ELF-1 (cell line): Measurements from ENCODE around the gene CLCF1.
"Not testable (repeated sequence)": the region's sequence is repeated elsewhere in the genome, so short reads cannot be mapped to it uniquely, and the experiment has no call there.

Experiments
- DNase-seq: peaks from one replicate; pipeline ENCODE4 v3.0.0-alpha.2; 2016; ENCODE audit warnings: low read depth, low spot score

CLCF1 gene

DNA sequence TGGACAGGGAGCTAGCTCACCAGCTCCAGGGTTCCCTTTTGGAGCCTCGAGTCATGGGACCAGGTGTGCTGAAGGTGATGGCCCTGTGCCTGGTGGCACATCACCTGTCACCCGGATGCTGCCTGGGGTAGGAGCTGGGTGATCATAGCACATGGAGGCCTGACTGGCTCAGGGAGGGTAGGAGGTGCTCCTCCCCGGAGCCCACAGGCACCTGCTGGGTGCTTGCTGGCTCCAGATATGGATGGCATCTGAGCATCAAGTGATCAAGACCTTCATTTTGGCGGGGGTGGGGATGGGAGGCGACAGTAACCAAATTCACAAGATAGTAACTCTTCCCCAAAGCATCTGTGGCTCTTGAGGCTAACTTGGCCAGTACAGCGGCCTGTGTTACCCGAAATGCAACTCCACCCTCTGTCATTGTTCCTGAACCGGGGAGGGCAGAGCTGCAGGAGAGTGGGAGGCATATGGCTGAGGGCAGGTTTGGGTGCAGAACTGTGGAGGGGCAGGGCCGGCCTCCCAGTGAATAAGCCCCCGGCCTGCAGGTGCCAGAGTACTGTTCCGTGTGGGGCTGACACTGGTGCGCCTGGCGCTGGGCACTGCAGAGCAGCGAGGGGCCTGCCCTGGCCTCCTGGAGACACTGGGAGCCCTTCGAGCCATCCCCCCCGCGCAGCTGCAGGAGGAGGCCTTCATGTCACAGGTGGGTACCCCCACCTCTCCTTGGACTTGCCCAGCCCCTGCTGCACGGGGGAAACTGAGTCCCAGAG is 35.2 kb upstream of the CLCF1 start:
- DNase-seq: no peak

DNA sequence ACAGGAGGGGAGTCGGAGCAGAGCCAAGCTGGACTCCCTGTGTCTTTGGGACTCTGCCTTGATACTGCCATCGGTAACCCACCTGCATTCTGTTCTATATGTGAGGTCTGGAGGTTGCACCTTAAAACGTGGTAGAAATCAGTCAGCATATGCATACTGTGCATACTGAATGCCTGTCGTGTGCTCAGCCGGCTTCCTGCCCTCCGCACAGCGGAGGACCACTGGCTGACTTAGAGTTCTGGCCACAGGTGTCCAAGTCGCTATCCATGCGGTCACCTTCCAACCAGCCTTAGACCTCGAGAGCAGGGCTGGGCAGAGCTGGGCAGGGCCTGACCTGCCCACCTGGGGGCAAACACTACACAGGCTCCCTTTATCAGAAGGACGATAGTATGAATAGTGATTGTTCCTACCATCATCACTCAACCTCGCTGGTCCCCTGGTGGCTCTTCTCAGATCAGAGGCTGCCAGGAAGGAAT is 34.3 kb upstream of the CLCF1 start:
- no peak for DNase-seq

DNA sequence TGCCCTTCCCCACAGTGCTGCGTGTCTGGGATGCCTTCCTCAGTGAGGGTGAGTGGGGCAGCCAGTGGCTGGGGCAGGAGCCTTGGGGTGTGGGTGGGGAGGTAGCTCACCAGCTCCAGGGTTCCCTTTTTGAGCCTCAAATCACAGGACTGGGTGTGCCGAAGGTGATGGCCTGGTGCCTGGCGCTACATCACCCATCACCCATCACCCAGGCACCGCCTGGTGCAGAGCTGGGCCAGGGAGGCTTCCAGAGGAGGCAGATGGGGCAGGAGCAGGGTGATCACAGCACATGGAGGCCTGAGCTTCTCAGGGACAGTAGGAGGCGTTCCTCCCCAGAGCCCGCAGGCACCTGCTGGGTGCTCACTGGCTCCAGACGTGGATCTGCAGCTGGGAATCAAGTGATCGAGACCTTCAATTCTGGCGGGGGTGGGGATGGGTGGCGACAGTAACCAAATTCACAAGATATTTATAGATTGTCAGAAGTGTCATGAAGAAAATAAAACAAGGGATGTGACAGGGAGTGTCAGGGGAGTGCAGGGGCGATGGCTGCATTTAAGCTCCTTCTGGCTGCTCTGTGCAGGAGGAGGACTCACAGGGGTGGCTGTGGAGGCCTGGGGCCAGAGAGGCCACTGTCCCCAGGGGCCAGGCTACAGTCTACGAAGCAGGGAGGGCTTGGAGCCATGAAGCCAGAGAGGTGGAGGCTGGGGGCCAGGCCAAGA is 33.7 kb upstream of the CLCF1 start:
- no peak for DNase-seq

DNA sequence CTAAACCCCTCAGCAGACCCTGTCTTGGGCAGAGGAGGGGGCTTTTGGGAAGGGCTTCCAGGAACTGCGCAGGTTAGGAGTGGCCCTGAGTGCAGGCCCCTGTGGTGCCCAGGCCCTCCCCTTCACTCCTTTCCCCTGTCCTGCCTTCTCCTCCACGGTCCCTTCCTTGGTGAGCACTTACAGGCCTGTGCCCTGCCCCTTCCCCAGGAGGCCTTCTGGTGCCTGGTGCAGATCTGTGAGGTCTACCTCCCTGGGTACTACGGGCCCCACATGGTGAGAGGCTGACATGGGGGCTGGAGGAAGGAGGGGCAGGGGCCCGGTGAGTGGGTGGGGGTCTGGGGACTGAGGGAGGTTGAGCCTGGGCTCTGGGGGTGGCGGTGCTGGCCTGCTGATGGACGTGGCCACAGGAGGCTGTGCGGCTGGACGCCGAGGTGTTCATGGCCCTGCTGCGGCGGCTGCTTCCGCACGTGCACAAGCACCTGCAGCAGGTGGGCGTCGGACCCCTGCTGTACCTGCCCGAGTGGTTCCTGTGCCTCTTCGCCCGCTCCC is 33.1 kb upstream of the CLCF1 start:
- no peak for DNase-seq

DNA sequence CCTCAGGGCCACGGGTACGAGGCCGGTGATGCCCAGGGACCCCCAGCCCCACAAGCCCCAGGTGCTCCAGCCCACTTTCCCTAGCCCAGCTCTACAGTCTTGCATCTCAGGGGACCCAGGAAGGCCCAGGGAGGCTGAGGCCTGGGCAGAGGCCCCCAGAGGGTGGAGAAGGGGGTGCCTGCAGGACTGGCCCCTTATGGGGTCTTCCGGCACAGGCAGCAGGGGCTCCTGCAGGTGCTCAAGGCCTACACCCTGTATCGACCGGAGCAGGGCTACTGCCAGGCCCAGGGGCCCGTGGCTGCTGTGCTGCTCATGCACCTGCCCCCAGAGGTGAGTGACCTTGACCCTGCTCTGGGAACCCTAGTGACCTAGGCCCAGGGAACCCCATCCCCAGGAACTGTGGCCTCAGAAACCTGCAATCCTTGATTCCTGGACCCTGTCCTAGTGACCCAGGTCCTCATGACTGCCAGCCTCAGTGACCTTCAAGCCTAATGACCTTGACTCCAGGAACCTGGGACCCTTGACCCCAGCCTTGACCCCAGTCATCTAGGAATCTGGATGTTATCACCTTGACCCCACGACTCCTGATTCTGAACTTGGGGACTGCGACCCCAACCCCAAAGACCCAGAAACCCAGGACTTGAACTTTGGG is 32.4 kb upstream of the CLCF1 start:
- DNase-seq: no peak

DNA sequence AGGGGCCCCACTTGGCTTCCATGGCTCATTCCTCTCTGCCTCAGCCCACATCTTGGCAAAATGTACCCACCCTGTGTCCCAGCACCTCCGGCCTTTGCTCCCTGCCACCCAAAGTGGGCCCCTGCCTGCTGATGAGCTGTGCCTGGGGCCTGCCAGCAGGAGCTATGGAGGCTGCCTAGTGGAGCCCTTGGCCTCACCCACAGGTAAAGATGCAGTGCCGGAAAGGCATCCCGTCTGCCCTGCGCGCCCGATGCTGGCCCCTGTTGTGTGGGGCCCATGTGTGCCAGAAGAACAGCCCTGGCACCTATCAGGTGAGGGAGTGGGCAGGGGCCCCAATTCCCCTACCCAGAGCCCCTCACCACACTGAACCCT is 31.8 kb upstream of the CLCF1 start:
- DNase-seq: no peak

DNA sequence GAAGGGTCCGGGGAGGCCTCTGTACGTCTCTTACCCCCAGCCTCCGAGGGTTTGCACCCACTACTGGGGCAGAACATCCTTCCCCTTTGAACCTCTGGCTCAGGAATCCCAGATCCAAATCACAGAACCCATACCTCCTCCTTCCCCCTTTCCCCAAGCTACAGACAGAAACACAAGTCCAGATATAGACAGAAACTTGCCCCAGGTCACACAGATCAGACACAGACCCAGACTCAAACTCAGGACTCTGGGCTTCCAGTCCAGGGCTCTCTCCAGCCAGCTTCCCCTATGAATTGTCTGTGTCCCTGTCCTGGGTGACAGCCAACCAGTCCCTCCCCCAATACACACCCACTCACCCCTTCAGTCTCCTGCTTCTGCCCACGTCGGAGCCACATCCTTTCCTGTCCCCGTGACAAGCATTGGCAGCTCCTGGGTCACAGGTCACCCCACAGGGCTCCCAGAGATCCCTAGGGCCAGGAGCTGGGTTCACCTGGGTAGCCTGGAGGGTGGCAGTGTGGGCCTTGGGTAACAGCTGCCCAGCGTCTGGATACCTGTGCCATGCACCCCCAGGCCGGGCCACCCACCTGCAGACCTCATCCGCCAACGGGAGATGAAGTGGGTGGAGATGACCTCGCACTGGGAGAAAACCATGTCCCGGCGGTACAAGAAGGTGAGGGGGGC is 31.3 kb upstream of the CLCF1 start:
- DNase-seq: no peak

DNA sequence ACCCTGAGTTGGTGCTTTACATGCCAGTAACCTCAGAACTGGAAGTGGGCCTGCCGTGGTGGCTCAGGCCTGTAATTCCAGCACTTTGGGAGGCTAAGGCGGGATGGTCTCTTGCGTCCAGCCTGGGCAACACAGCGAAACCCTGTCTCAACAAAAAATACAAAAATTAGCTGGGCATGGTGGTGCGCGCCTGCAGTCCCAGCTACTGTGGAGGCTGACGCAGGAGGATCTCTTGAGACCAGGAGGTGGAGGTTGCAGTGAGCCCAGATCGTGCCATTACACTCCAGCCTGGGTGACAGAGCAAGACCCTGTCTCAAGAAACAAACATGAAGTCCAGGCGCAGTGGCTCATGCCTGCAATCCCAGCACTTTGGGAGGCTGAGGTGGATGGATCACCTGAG is 29.7 kb upstream of the CLCF1 start:
- not testable (repeated sequence) for DNase-seq

DNA sequence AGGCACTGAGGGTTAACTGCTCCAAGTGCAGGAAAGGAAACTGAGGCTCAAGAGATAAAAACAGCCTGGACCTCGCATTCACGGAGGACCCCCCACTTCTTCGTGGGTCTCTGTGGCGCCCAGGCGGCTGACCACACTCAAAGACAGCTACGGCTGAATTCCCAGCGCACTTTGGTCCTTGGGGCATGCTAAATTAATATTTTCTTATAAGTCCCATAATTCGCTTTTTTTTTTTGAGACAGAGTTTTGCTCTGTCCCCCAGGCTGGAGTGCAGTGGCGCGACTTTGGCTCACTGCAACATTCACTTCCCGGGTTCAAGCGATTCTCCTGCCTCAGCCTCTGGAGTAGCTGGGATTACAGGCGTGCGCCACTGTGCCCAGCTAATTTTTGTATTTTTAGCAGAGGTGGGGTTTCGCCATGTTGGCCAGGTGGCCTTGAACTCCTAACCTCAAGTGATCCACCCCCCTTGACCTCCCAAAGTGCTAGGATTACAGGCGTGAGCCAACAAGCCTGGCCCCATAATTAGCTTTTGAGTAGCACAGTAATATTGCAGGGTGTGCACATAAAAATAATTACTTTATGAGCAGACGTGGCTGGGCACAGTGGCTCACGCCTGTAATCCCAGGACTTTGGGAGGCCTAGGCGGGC is 28.9 kb upstream of the CLCF1 start:
- DNase-seq: not testable (repeated sequence)

DNA sequence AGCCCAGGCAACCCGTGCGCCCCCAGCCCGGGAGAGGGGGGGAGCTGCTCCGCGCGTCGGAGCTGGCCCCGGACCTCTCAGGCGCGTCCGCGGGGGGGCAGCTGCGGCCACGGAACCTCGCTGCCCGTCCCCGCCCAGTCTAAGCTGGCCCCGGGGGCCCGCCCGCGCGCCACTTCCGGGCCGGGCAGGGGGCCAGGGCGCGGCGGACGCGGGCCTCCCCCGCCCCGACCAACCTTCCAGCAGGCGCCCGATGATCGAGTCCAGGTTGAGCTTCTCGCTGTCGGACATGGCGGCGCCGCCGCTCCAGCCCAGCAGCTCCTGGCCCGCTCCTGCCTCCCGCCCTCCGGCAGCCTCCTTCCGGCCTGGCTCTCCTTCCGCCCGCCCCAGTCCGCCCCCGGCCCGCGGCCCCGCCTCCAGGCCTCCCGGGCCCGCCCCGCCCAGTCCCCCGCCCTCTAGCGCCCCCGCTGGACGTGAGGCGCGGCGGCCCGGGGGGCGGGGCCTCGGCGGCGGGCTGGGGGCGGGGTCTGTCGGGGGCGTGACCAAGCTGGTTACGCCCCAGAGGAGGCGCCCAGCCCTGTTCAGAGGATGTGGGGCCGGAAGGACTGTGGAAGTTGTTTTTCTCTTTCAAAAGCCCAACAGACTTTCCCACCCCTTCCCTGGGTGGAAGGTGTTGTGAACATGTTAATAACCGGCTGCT is 28.2 kb upstream of the CLCF1 start, which contains the start of gene PPP1CA:
Gene PPP1CA, minus strand, starts transcription at position 364 of the 697 bp plus-strand sequence. Its CDS starts 76 bp downstream, at position 288.
- DNase-seq: peak; percentile 75

DNA sequence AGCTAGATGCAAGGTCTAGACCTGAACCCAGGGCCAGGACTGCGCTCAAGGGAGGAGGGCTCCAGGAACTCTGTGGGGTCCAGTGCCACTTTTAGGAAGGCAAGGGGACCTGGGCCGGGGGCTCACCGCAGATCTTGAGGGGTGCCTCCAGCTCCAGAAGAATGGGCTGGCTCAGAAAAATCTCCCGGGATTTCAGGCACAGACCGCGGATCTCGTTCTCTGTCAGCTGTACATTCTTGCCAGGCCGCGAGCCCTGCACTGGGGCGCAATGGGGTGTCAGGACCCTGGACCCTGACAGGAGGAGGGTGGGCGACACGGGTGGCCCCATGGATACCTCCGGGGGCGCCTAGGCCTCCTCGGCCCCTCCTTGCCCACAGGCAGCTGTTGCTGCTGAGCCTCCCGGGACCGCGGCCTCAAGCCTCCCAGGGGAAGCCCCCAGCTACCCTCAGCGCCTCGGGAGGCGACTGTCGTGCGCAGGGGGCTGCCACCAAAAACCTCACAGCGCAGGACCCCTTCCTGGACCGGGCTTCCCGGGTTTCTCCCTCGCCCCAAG is 27.6 kb upstream of the CLCF1 start:
- DNase-seq: no peak

DNA sequence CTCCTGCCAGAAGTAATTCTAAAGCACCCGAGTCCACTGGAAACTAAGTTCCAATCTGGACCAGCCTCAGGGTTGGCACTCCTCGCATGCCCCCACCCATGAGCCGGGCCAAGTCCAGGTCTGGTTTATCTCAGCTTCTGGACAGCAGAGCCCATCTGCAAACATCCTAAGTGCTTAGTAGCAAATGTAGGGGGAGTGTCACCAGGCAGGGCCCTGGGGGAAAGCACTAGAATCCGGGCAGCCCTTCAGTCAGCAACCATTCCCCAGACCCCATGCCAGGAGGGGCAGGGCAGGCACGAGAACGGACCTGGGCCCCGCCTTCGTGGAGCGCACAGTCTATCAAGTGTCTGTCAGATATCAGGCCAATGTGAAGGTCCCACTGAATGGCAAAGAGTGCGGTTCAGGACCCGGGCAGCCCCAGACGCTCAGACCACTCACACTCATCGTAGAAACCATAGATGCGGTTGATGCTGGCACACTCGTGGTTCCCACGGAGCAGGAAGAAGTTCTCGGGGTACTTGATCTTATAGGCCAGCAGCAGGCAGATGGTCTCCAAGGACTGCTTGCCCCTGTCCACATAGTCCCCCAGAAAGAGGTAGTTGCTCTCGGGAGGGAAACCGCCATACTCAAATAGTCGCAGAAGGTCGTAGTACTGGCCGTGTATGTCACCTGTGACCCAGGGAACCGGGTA is 27.0 kb upstream of the CLCF1 start:
- DNase-seq: peak; percentile 58

DNA sequence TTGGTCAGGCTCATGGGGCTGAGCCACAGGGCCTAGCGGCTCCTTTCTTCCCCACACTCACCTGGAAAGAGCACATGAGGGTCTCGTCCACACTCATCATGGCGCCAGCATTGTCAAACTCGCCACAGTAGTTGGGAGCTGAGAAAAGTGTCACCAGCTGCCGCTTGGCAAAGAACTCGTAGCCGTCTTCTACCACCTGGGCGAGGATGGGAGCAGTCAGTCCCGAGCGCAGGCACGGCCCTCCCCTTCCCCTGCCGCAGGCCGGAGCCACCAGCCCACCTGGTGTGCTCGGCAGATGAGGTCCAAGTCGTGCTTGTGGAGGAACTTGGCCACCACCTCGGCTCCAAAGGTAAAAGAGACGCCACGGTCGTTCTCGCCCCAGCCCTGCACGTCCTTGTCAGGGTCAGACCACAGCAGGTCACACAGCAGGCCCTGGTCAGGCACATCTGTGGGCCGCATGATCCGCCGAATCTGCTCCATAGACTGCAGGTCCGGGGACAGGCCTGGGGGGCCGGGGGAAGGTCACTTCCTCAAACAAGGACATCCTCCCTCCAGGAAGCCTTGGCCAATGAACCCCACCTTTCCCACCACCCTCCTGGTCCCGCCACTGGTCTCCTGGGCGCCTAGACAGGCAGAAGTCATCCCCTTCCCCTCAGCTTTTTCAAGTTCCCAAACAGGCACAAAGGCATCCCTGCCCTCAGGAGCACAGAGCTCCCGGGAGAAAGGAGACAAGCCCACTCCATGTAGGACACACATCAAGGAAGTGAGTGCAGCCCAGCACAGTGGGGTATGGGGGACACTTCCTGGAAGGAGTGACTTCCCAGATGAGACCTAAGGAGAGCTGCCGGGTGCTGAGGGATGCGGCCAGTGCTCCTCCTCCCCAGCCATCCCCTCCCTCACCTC is 25.5 kb upstream of the CLCF1 start:
- no peak for DNase-seq

DNA sequence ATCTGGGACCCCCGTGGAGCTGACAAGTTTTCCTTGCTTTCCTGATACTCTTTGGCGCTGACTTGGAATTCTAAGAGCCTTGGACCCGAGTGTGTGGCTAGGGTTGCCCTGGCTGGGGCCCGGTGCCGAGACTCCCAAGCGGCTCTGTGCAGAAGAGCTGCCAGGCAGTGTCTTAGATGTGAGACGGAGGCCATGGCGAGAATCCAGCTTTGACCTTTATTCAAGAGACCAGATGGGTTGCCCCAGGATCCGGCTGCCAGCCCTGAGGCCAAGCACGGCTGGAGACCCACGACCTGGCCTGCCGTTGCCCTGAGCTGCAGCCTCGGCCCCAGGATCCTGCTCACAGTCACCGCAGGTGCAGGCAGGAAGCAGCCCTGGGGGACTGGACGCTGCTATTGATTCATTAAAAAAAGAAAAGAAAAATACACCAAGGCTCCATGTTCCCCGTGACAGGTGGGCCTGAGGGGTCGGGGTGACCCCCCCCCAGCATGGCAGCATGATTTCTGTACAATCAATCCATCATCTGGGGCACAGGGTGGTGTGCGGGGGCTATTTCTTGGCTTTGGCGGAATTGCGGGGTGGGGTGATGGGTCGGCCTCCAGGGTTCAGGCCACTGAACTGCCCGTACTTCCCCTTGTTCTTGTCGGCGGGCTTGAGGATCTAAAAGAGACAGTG is 24.7 kb upstream of the CLCF1 start:
- no peak for DNase-seq

DNA sequence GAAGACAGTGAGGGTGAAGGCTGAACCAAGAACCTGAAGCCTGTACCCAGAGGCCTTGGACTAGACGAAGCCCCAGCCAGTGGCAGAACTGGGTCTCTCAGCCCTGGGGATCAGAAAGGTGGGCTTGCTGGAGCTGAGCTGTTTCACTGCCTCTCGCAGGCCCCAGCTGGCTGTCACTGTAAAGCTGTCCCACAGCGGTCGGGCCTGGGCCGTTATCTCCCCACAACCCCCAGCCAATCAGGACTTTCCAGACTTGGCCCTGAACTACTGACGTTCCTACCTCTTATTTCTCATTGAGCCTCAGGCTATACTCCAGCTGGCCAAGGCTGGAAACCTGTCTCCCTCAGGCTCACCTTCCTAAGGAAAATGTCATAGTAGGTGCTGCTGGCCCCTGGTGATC is 24.1 kb upstream of the CLCF1 start:
- no peak for DNase-seq

DNA sequence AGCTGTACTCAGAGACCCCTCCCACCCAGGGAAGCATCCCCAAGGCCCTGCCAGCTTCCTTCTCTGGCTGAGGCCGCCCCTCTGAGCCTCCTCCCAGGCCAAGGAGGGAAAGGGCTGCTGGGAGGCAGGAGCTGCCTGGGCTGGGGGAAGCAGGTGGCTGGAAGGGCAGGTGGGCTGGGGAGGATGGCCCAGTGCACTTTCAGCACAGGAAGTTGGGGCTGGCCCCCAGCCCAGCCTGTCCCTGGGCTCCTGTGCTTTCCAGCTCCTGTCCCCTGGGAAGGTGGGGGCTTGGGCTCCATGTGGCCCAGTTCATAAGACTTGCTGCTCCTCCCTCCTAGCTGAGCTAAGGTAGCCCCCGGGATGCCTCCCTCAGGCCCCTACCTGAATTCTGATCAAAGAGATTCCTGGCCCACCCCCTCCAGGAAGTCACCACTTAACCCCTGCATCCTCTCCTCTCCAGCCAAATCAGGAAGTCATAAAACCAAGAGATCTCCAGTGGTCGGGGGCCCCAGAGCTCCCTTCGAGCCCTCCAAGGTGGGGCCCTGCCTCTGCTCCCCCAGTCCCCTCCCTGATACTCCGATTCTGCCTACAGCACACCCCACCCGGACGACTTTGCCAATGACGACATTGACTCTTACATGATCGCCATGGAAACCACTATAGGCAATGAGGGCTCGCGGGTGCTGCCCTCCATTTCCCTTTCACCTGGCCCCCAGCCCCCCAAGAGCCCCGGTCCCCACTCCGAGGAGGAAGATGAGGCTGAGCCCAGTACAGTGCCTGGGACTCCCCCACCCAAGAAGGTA is 23.4 kb upstream of the CLCF1 start:
- peak; percentile 53 for DNase-seq

DNA sequence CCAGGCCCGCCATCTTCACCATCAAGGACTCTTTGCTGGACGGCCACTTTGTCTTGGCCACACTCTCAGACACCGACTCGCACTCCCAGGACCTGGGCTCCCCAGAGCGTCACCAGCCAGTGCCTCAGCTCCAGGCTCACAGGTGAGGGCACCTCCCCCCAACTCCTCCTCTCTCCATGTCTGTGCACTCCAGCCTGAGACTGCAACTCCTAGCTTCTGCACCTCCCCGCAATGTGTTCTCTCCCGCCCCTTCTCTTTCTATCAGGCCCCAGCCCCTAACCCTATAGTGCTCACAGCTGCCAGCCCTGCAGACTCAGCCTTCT is 22.8 kb upstream of the CLCF1 start:
- DNase-seq: no peak
